Heart right ventricle (tissue), 16 donors: ENCODE measurements around the gene SEMA5A. TPM values are rescaled to one million over a fixed set of nuclear protein-coding genes. Genes with fewer than 3 reads are reported as not detected.
A peak's percentile ranks its signal among the peaks of the same experiment; 100 is the strongest.

Experiments used
- ATAC-seq, 8 donors: fragments of 200-7000 bp; cut with Tn5 transposase; one replicate each; pipeline ENCODE4 v1.9.1; 2020; ENCODE audit warnings: mild to moderate bottlenecking in 8 of 8, moderate library complexity in 8 of 8, moderate number of reproducible peaks in 1 of 8
- DNase-seq, 2 donors: peaks; one replicate each; pipeline ENCODE4 v3.0.0-alpha.2; 2020
- H3K27ac ChIP-seq, 10 donors: fragments of 200-600 bp; sonication (generic) in 2 of 10; one replicate each; pipeline versions ENCODE4 v1.5.0 to v1.8.0; 2020 to 2022; ENCODE audit warnings: mild to moderate bottlenecking in 3 of 10
- H3K27me3 ChIP-seq, 7 donors: fragments of 200-600 bp; one replicate each; pipeline ENCODE4 v1.8.0; 2021 to 2022; ENCODE audit warnings: mild to moderate bottlenecking in 2 of 7
- H3K36me3 ChIP-seq, 9 donors: fragments of 200-600 bp; sonication (generic) in 1 of 9; one replicate each; pipeline versions ENCODE4 v1.5.0 to v1.8.0; 2020 to 2022; ENCODE audit warnings: mild to moderate bottlenecking in 2 of 9
- H3K4me1 ChIP-seq, 9 donors: fragments of 200-600 bp; sonication (generic) in 1 of 9; one replicate each; pipeline versions ENCODE4 v1.5.0 to v1.8.0; 2020 to 2022; ENCODE audit warnings: mild to moderate bottlenecking in 4 of 9
- H3K4me3 ChIP-seq, 10 donors: fragments of 200-600 bp; sonication (generic) in 2 of 10; one replicate each; pipeline versions ENCODE4 v1.5.0 to v1.8.0; 2020 to 2022; ENCODE audit warnings: mild to moderate bottlenecking in 7 of 10, moderate library complexity in 2 of 10
- H3K9me3 ChIP-seq, 11 donors: fragments of 200-600 bp in 10 of 11; sonication (generic) in 2 of 11; one replicate each; pipeline versions ENCODE4 v1.5.0 to v1.8.0; 2013 to 2022; ENCODE audit warnings: mild to moderate bottlenecking in 2 of 11, control low read depth in 1 of 11, moderate library complexity in 1 of 11
- CTCF ChIP-seq, 9 donors: fragments of 200-600 bp; sonication (generic) in 2 of 9; IDR thresholded peaks; one replicate each; pipeline versions ENCODE4 v1.5.0 to v1.8.0; 2021 to 2022; ENCODE audit warnings: antibody characterized with exemption in 9 of 9, mild to moderate bottlenecking in 5 of 9, moderate library complexity in 1 of 9
- WGBS, 2 donors: extraction: QIAGEN DNeasy Blood & Tissue Kit; methylation state at CpG; one replicate each; pipeline ENCODE4 v1.1.7; 2013; ENCODE audit warnings: inconsistent platforms in 1 of 2; 5-methylcytosine and 5-hydroxymethylcytosine counted together
- intact Hi-C, 10 donors: fragments of 100-400 bp; cut with DNase I; formaldehyde crosslinking; loops; one replicate each; pipeline versions ENCODE4 v1.11.1 to v1.14.2; 2022
- polyA plus RNA-seq, 2 donors: library from polyadenylated mRNA; stranded (reverse); fragments of 200-250 nt; gene quantifications; one replicate each; pipeline ENCODE4 v1.2.3, GENCODE V29; 2013
- total RNA-seq, 10 donors: library from RNA; stranded (reverse); fragmentation: NEBNext Ultra II Directional in 3 of 10; extraction: Animal tissue kit (Norgen Biotek cat#: 25700) in 3 of 10; gene quantifications; one replicate each; pipeline versions ENCODE4 v1.2.1 to v1.2.4, GENCODE V29; 2021 to 2023
- donor health status: Arrhythmogenic right ventricular cardiomyopathy.
- donor health status: ischemic (EF 13 %, LVEDD 7.1; RV severe dilation, severe dysfunction).
- donor health status: healthy with polysubstance abuse.
- donor health status: DM: no; HTN: yes; CAD: no.
- donor health status: DM: no; HTN: no; CAD: no.
- donor health status: ischemic (EF 25% LVEDD 6.9; RV normal size, moderate dysfunction).
- donor health status: ischemic (EF 25% LVEDD 5.7; RV mildly dilated, moderate dysfunction).
- donor health status: healthy.
- donor health status: DM: yes; HTN: yes; CAD: no.
- donor health status: Ischemic cardiomyopathy.
- donor health status: ischemic (EF 35%, LVEDD 5.7; RV mildly dilated, moderate dysfunction).
- donor health status: nonischemic (EF 11% LVEDD 7.7; RV severe dilation, severe dysfunction).
- donor health status: DM: yes; HTN: yes; CAD: no.
- donor health status: PGD.
- donor health status: ischemic (EF 29% LVEDD 5.4; RV normal size, mild dysfunction).
- donor health status: nonischemic (EF 23%, LVEDD 6.1; RV moderate dilation, normal function).

SEMA5A gene
- total and polyA plus RNA-seq, 12 donors, result 1.9 to 71.5 (median 48.0) TPM

- H3K27ac ChIP-seq, result peak overlapping the region in 8 of 10 donors; percentile 8 to 77 (median 62)
- ATAC-seq, result no peak
- no peak overlapping the region for H3K4me3 ChIP-seq
- H3K4me1 ChIP-seq, result peaks cover 0 to 67% (median 26%) of the 10 kb centered on the region in 9 donors
- no peak for DNase-seq
- H3K36me3 ChIP-seq, result no peaks in the 10 kb centered on the region
- intact Hi-C loops, result loop anchor here in 1 of 10 donors (10.0 kb wide), 1 partner anchor 129 kb away; no protein-coding TSS in a partner anchor
- 47 to 62% methylated on average over 4 of the region's 4 CpGs for WGBS, 2 donors
- no peaks in the 10 kb centered on the region for H3K27me3 ChIP-seq
- no peaks in the 10 kb centered on the region for H3K9me3 ChIP-seq
- peak in 4 of 9 donors; percentile 30 to 40 (median 36) for TF ChIP-seq CTCF (IDR thresholded peaks at IDR 0.05)
Measured at GRCh38 chr5:9513827-9514226, 32.0 kb downstream of the SEMA5A start.

GRCh38 chr5:9512457-9512856 is 33.4 kb downstream of the SEMA5A start:
- Histone ChIP-seq H3K36me3 (no peaks in the 10 kb centered on the region), H3K27me3 (no peaks in the 10 kb centered on the region), H3K4me3 (no peak overlapping the region), H3K4me1 (peaks cover 0 to 59% (median 21%) of the 10 kb centered on the region in 9 donors), H3K9me3 (no peaks in the 10 kb centered on the region), H3K27ac (peak overlapping the region in 6 of 10 donors; percentile 4 to 60 (median 15))
- WGBS, 2 donors, result 31 to 32% methylated on average over 4 of the region's 4 CpGs
- DNase-seq (no peak), ATAC-seq (peak in 1 of 8 donors; percentile 34)
- TF ChIP-seq CTCF (IDR thresholded peaks at IDR 0.05), result no peak
- intact Hi-C loops, result loop anchor here in 1 of 10 donors (10.0 kb wide), 1 partner anchor 128 kb away; no protein-coding TSS in a partner anchor

- Histone ChIP-seq H3K36me3 (no peaks in the 10 kb centered on the region), H3K4me1 (peaks cover 0 to 39% (median 13%) of the 10 kb centered on the region in 9 donors), H3K9me3 (no peaks in the 10 kb centered on the region), H3K4me3 (no peak overlapping the region), H3K27ac (no peak overlapping the region), H3K27me3 (no peaks in the 10 kb centered on the region)
- WGBS, 2 donors, result 81 to 84% methylated on average over 6 of the region's 6 CpGs
- intact Hi-C loops, result no loop called here
- DNase-seq, result no peak
- TF ChIP-seq CTCF (IDR thresholded peaks at IDR 0.05), result no peak
- ATAC-seq, result no peak
Measured at GRCh38 chr5:9507974-9508373, 37.9 kb downstream of the SEMA5A start.

GRCh38 chr5:9505225-9505624 is 40.6 kb downstream of the SEMA5A start:
- Histone ChIP-seq H3K9me3 (no peaks in the 10 kb centered on the region), H3K27ac (peak overlapping the region in 1 of 10 donors; percentile 22), H3K4me3 (no peak overlapping the region), H3K36me3 (no peaks in the 10 kb centered on the region), H3K4me1 (peaks cover 0 to 50% (median 26%) of the 10 kb centered on the region in 9 donors), H3K27me3 (no peaks in the 10 kb centered on the region)
- TF ChIP-seq CTCF (IDR thresholded peaks at IDR 0.05), result no peak
- intact Hi-C loops, result no loop called here
- no peak for DNase-seq
- WGBS, 2 donors, result 67 to 68% methylated on average over 2 of the region's 2 CpGs
- no peak for ATAC-seq
